K562 (cell line): ENCODE results near the gene RIC8B. TPM values are rescaled to one million over a fixed set of nuclear protein-coding genes. Genes with fewer than 3 reads are reported as not detected.
A peak's percentile ranks its signal among the peaks of the same experiment; 100 is the strongest.

ENCODE experiments used
- ARID1B ChIP-seq: fragments of 450-650 bp; IDR thresholded peaks from 2 replicates; pipeline ENCODE4 v1.6.1; 2016; ENCODE audit warnings: antibody characterized with exemption, mild to moderate bottlenecking, inconsistent platforms
- CBFA2T2 ChIP-seq: fragments of 450-650 bp; conservative IDR thresholded peaks from 2 replicates; pipeline ENCODE4 v1.6.1; 2017; ENCODE audit warnings: mild to moderate bottlenecking
- CREB1 ChIP-seq, 2 experiments: sonication (generic) in 1 of 2; formaldehyde crosslinking in 1 of 2; IDR thresholded peaks; 2 replicates each; pipeline versions ENCODE4 v1.6.1 to v1.8.0; 2012 to 2022; ENCODE audit warnings: inconsistent platforms in 1 of 2, mild to moderate bottlenecking in 1 of 2, missing genetic modification reagents in 1 of 2, moderate library complexity in 1 of 2
- CREM ChIP-seq: IDR thresholded peaks from 2 replicates; pipeline ENCODE4 v1.6.1; 2014; ENCODE audit warnings: antibody characterized with exemption, low read depth
- FOS ChIP-seq: IDR thresholded peaks from 3 replicates; pipeline ENCODE4 v1.6.1; 2011; ENCODE audit not compliant: insufficient read length; ENCODE audit errors: extremely low read depth
- FOSL1 ChIP-seq: fragments of 200-800 bp; sonication (Bioruptor generic); conservative IDR thresholded peaks from 2 replicates; pipeline ENCODE4 v1.6.1; 2016; ENCODE audit warnings: missing genetic modification characterization, missing compliant biosample characterization
- FOXK2 ChIP-seq, 2 experiments: fragments of 450-650 bp; IDR thresholded peaks in 1 of 2; conservative IDR thresholded peaks in 1 of 2; 2 replicates each; pipeline ENCODE4 v1.6.1; 2016; ENCODE audit warnings: low read depth in 2 of 2, mild to moderate bottlenecking in 1 of 2
- HDAC1 ChIP-seq, 2 experiments: fragments of 450-650 bp; IDR thresholded peaks; 2 replicates each; pipeline ENCODE4 v1.6.1; 2016 to 2017; ENCODE audit warnings: inconsistent platforms in 1 of 2, mild to moderate bottlenecking in 1 of 2, moderate library complexity in 1 of 2
- HDAC2 ChIP-seq: fragments of 450-650 bp; IDR thresholded peaks from 2 replicates; pipeline ENCODE4 v1.6.1; 2016; ENCODE audit warnings: mild to moderate bottlenecking
- JUNB ChIP-seq: fragments of 450-650 bp; formaldehyde crosslinking; conservative IDR thresholded peaks from 2 replicates; pipeline ENCODE4 v1.4.0; 2020; ENCODE audit warnings: mild to moderate bottlenecking
- MBD2 ChIP-seq: sonication (generic); IDR thresholded peaks from 2 replicates; pipeline ENCODE4 v1.6.1; 2016; ENCODE audit warnings: low read depth, borderline replicate concordance
- MEF2D ChIP-seq: conservative IDR thresholded peaks from 2 replicates; pipeline ENCODE4 v1.6.1; 2016; ENCODE audit warnings: low read depth, missing genetic modification characterization, missing compliant biosample characterization
- MEIS2 ChIP-seq: fragments of 450-650 bp; IDR thresholded peaks from 2 replicates; pipeline ENCODE4 v1.6.1; 2014; ENCODE audit warnings: mild to moderate bottlenecking; ENCODE audit not compliant: partially characterized antibody
- NCOR1 ChIP-seq: fragments of 450-650 bp; IDR thresholded peaks from 2 replicates; pipeline ENCODE4 v1.6.1; 2016; ENCODE audit warnings: mild to moderate bottlenecking, moderate library complexity
- NFE2 ChIP-seq: IDR thresholded peaks from 2 replicates; pipeline ENCODE4 v1.6.1; 2014; ENCODE audit warnings: antibody characterized with exemption, low read depth
- NFIC ChIP-seq: fragments of 450-650 bp; IDR thresholded peaks from 2 replicates; pipeline ENCODE4 v1.6.1; 2017; ENCODE audit warnings: mild to moderate bottlenecking, inconsistent platforms
- NRF1 ChIP-seq, 2 experiments: fragments of 450-650 bp; IDR thresholded peaks in 1 of 2; conservative IDR thresholded peaks in 1 of 2; 2 replicates each; pipeline ENCODE4 v1.6.1; 2014; ENCODE audit warnings: mild to moderate bottlenecking in 2 of 2
- POLR2G ChIP-seq: fragments of 200-400 bp; formaldehyde crosslinking; IDR thresholded peaks from 2 replicates; pipeline ENCODE4 v1.6.1; 2017; ENCODE audit warnings: low read depth, mild to moderate bottlenecking, antibody characterized with exemption, low read length, moderate library complexity
- SMARCA4 ChIP-seq: fragments of 450-650 bp; IDR thresholded peaks from 2 replicates; pipeline ENCODE4 v1.6.1; 2016
- SOX6 ChIP-seq: fragments of 450-650 bp; IDR thresholded peaks from 2 replicates; pipeline ENCODE4 v1.6.1; 2014; ENCODE audit warnings: mild to moderate bottlenecking
- TAF1 ChIP-seq: IDR thresholded peaks from 2 replicates; pipeline ENCODE4 v1.6.1; 2011; ENCODE audit warnings: mild to moderate bottlenecking, low read length, moderate library complexity; ENCODE audit not compliant: insufficient read depth, control insufficient read depth, severe bottlenecking; ENCODE audit errors: extremely low read depth
- TAL1 ChIP-seq: fragments of 450-650 bp; IDR thresholded peaks from 2 replicates; pipeline ENCODE4 v1.6.1; 2016; ENCODE audit warnings: mild to moderate bottlenecking
- polyA plus RNA-seq, 8 experiments: library from polyadenylated mRNA; depleted of rRNA in 4 of 8; stranded (reverse) in 5 of 8; unstranded in 3 of 8; fragments of >200 nt; fragmentation: Nextera tagmentation in 2 of 8; fragmentation: Illumina TruSeq in 1 of 8; extraction: Ambion mirVana in 2 of 8; extraction: Trizol in 1 of 8; gene quantifications; 2 replicates each; pipeline versions ENCODE4 v1.2.1 to v1.2.3, GENCODE V29; 2011 to 2014; ENCODE audit warnings: inconsistent platforms in 1 of 8, missing spikeins in 1 of 8
- total RNA-seq, 7 experiments: library from RNA; depleted of rRNA in 6 of 7; stranded (reverse); fragments of >200 nt in 6 of 7; fragmentation: Illumina TruSeq in 2 of 7; extraction: Trizol in 2 of 7; gene quantifications; 2 replicates each; pipeline versions ENCODE4 v1.2.1 to v1.2.3, GENCODE V29; 2011 to 2021; ENCODE audit warnings: low replicate concordance in 1 of 7
- TF ChIP-seq, protein P1 (sequence below): fragments of 450-650 bp; IDR thresholded peaks from 2 replicates; pipeline ENCODE4 v1.6.1; 2016; ENCODE audit warnings: mild to moderate bottlenecking
- TF ChIP-seq, protein P2 (sequence below): fragments of 250-450 bp; sonication (Bioruptor Pico); IDR thresholded peaks from 2 replicates; pipeline ENCODE4 v1.4.0; 2020; ENCODE audit warnings: mild to moderate bottlenecking
- TF ChIP-seq, protein P3 (sequence below): fragments of 250-450 bp; sonication (Bioruptor Pico); IDR thresholded peaks from 2 replicates; pipeline ENCODE4 v1.4.0; 2020; ENCODE audit warnings: mild to moderate bottlenecking, moderate library complexity

The RIC8B gene
- total and polyA plus RNA-seq, 9 of the 15 experiments (the other 6 are each of a cell fraction or from before 2014, with no cell fraction given), result 0.92 to 8.1 (median 4.8) TPM

DNA sequence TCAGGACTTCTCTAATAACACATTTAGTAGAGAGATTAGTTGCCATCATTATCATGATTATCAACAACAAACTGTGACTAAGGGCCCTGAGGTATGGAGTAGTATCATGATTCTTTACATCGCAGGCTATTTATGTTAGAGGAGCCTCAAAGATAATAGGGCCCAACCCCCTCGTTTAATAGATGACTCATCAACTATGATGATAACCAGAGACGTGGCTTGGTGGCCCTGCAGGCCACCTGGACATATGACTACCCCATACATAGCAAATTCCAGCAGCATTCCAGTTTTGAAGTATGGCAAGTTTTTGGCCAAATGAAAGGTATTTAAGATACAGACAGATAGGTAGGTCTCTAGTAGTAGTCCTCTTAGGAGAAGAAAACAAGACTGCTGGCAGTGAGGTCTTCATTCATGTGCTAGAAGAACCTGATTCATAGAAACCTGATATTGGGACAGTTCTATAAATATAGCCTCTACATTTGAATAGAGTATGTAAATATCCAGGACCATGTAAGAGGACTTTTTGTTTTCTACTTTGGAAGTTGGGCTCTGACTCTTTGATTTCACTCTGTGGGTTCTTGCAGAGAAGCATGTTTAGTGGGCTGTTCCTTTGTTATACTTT is 5.6 kb downstream of the RIC8B start (continued):
- TF ChIP-seq MEIS2 (peak; percentile 5), FOXK2 (conservative IDR thresholded peaks at IDR 0.05 in 1 of 2, IDR thresholded peaks at IDR 0.05 in 1 of 2; ENCODE audit: low read depth in 2 of 2) (peak; percentile 22 to 27; a peak in 1 of 4 replicates), NFIC (peak; percentile 5; the same call in 1 of the 2 replicates), CREM (no peak), TAF1 (no peak), CBFA2T2 (peak; percentile 74), POLR2G (no peak), HDAC1 (IDR thresholded peaks at IDR 0.05) (0 out of 4 replicates have a peak, but pooled peaks of 1 of the 2 experiments have one; percentile 19), MEF2D (tag) (0 out of 2 replicates have a peak, but pooled peaks have one; percentile 25), NFE2 (peak; percentile 70), SOX6 (peak; percentile 71), HDAC2 (0 out of 2 replicates have a peak, but pooled peaks have one; percentile 18), FOSL1 (tag) (peak; percentile 96), FOS (peak; percentile 63), SMARCA4 (peak; percentile 78), ARID1B (peak; percentile 79), MBD2 (0 out of 2 replicates have a peak, but pooled peaks have one; percentile 22), NCOR1 (peak; percentile 55; the same call in 1 of the 2 replicates), JUNB (CRISPR knock-in tag) (peak; percentile 63), CREB1 (IDR thresholded peaks at IDR 0.05) (no peak; the same call in 1 of the 2 replicates), CREB1 (CRISPR knock-in tag; IDR thresholded peaks at IDR 0.05) (no peak), NRF1 (conservative IDR thresholded peaks at IDR 0.05 in 1 of 2, IDR thresholded peaks at IDR 0.05 in 1 of 2) (no peak), TAL1 (peak; percentile 41)
- TF ChIP-seq, protein P1, sequence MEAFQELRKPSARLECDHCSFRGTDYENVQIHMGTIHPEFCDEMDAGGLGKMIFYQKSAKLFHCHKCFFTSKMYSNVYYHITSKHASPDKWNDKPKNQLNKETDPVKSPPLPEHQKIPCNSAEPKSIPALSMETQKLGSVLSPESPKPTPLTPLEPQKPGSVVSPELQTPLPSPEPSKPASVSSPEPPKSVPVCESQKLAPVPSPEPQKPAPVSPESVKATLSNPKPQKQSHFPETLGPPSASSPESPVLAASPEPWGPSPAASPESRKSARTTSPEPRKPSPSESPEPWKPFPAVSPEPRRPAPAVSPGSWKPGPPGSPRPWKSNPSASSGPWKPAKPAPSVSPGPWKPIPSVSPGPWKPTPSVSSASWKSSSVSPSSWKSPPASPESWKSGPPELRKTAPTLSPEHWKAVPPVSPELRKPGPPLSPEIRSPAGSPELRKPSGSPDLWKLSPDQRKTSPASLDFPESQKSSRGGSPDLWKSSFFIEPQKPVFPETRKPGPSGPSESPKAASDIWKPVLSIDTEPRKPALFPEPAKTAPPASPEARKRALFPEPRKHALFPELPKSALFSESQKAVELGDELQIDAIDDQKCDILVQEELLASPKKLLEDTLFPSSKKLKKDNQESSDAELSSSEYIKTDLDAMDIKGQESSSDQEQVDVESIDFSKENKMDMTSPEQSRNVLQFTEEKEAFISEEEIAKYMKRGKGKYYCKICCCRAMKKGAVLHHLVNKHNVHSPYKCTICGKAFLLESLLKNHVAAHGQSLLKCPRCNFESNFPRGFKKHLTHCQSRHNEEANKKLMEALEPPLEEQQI, result no peak
- TF ChIP-seq, protein P2, sequence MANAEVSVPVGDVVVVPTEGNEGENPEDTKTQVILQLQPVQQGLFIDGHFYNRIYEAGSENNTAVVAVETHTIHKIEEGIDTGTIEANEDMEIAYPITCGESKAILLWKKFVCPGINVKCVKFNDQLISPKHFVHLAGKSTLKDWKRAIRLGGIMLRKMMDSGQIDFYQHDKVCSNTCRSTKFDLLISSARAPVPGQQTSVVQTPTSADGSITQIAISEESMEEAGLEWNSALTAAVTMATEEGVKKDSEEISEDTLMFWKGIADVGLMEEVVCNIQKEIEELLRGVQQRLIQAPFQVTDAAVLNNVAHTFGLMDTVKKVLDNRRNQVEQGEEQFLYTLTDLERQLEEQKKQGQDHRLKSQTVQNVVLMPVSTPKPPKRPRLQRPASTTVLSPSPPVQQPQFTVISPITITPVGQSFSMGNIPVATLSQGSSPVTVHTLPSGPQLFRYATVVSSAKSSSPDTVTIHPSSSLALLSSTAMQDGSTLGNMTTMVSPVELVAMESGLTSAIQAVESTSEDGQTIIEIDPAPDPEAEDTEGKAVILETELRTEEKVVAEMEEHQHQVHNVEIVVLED (CRISPR knock-in tag), result no peak
- TF ChIP-seq, protein P3, sequence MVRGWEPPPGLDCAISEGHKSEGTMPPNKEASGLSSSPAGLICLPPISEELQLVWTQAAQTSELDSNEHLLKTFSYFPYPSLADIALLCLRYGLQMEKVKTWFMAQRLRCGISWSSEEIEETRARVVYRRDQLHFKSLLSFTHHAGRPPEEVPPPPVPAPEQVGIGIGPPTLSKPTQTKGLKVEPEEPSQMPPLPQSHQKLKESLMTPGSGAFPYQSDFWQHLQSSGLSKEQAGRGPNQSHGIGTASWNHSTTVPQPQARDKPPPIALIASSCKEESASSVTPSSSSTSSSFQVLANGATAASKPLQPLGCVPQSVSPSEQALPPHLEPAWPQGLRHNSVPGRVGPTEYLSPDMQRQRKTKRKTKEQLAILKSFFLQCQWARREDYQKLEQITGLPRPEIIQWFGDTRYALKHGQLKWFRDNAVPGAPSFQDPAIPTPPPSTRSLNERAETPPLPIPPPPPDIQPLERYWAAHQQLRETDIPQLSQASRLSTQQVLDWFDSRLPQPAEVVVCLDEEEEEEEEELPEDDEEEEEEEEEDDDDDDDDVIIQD (CRISPR knock-in tag), result no peak
